RPMI7951 (cell line): Measurements from ENCODE around the gene CCDC57. TPM values are rescaled to one million over a fixed set of nuclear protein-coding genes. Genes with fewer than 3 reads are reported as not detected.

Source experiments
- DNase-seq: peaks from one replicate; pipeline ENCODE4 v3.0.0-alpha.2; 2012; ENCODE audit warnings: low read depth
- total RNA-seq: library from RNA; depleted of rRNA; stranded (reverse); fragments of >200 nt; shearing (Covaris generic); gene quantifications from 2 replicates; pipeline ENCODE4 v1.2.3, GENCODE V29; 2014

Gene CCDC57
- total RNA-seq, 1 experiment from 2014 or later: 3.7 TPM

- no peak for DNase-seq
These were observed 150.3 kb downstream of the CCDC57 start for GRCh38 chr17:82062076-82062983.

DNA sequence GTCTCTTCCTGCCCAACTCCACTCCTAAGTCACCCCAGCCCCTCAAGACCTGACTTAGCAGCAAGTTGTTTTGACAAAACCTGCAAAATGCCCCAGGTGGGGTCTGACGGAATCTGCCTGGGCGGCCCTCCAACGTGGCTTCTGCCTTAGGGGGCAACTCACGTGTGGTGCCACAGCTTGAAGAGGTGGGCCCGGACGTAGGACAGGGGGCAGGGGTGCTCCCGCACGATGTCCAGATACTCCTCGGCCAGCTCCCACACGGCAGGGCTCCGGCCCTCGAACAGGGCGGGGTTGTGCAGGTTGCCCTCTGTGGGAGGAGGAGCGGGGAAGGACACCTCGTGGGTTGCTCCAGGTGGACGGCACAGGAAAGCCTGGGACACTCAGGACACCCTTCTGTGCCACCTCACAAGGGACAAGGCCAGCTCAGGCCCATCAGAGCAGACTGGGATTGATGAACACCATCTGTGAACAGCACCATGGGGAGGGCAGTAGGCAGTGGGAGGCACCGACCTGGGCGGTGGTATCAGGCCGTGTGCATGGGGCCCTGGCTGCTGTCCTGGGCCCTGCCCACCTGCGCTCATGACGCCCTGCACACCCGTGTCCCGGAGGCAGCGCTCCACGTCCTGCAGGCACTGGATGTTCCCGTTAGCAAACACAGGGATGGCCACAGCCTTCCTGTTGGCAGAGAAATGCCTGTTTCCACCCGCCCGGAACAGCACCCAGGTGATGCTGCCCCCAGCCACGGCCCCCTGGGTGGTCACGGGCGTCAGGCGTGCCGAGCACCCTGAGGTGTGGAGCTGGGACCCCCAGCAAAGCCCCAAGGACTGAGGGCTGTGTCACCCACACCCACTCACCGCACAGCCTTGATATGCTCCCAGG, 151.4 kb downstream of the CCDC57 start:
- no peak for DNase-seq

- DNase-seq: no peak
These were observed 152.0 kb downstream of the CCDC57 start for GRCh38 chr17:82060614-82061013.

DNA sequence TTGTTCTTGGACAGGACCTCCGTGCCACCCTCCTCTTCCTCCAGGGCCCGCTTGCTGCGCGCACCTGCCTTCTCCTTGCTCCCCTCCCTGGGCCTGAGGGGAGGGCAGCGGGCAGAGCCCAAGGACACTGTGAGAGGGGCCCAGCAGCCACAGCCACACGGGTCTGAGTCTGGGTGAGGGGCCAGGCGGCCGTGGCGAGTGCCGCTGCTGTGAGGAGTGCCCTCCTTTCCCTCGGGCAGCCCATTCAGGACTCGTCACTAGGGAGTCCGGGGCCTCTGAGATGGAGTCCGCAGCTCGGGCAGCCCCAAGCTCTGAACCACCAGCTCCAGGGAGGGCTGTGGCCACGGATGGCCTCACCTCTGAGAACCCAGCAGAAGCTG, 152.7 kb downstream of the CCDC57 start:
- DNase-seq: no peak

DNA sequence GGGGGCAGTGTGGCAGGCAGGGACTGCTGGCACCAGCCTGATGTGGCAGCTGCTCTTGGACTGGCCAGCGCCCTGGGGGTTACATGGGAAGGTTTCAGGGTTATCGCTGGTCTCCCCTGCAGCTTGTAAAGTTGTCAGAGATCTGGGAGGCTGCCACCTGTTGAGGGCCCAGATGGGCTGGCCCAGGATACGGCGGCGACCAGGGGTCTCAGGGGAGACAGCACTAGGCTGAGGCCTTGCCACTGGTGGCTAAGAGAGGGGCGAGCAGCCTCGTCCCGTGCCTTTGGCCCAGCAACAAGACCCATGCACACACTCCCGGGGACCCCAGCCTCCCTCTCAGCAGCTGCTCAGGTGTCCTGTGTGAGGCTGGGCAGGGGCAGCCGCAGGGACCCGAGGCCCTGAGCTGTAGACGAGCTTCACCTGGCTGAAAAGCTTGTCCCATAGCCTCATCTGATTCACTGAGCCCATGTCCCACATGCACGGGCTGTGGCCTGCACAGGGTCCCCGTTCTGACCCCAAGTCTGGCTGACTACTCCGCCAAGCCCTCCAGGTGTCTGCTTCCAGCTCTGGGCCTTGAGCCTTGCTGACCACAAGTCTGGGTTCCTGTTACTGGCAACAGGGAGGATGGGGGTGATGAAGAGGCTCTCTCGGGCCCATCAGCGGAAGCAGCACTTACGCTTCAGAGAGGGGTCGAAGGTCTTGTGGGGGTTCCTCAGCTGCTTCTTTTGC, 153.2 kb downstream of the CCDC57 start:
- DNase-seq: no peak

DNA sequence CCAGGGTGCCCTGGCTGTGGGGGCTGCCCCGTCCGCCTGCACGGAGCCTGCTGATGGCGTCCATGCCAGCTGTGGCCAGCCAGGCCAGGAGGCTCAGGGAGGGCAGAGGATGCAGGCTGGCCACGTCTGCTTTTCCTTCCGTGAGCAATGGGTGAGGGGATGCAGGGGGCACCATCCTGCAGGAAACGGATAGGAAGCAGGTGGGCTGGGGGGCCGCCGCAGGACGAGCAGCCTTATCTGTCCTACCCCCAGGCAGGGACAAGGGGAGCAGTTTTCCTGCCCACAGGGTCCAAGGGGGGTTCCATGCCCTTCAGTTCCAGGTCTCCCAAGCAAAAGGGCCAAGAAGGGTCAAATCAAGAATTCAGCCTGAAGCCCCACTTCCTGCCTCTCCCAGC, 153.8 kb downstream of the CCDC57 start:
- no peak for DNase-seq

- no peak for DNase-seq
These were observed 154.3 kb downstream of the CCDC57 start for GRCh38 chr17:82058230-82058854.

- no peak for DNase-seq
These were observed 155.7 kb downstream of the CCDC57 start for GRCh38 chr17:82056729-82057621.

- DNase-seq: no peak
These were observed 156.5 kb downstream of the CCDC57 start for GRCh38 chr17:82055965-82056728.

DNA sequence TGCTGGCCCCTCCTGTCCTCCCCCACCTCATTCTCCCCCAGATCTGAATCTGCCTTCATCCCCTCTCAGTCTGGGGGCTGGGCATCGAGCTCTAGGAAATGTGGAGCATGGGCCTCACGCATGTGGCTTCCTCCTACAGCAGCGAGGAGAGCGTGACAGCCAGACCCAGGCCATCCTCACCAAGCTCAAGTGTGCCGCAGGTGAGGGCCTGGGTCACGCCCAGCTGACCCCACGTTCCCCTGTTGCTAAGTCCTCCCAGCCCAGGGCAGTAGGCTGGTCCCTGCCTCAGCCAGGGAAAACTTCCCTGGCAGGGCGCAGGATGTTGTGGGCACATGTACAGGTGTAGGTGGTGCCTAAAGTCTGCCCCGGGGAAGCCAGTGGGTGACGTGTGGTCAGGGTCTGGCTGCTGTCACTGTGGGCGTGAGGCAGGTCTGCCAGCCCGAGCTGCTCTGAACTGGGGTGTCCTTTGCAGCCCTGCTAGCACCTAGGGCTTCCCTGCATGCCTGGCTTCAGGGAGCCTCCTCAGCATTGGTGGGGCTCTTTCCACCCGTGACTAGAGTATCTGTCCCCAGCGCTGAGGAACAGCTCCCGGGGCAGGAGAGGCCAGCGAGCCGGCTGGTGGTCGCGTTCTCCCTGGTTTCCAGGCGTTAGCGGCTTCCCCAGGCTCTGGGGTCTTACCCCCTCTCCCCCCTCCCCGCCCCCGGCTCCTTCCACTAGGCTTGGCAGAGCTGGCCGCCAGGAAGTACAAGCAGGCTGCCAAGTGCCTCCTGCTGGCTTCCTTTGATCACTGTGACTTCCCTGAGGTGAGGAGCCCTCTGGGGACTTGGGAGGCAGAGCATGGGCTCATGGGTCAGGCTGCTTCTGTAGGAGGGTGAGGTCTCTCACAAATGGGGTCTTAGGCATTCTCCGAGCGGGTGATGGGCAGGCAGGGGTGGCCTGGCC, 157.3 kb downstream of the CCDC57 start:
- DNase-seq: no peak

GRCh38 chr17:82054351-82055022, 158.2 kb downstream of the CCDC57 start:
- DNase-seq: no peak

- no peak for DNase-seq
These were observed 158.9 kb downstream of the CCDC57 start for GRCh38 chr17:82053556-82054263.

DNA sequence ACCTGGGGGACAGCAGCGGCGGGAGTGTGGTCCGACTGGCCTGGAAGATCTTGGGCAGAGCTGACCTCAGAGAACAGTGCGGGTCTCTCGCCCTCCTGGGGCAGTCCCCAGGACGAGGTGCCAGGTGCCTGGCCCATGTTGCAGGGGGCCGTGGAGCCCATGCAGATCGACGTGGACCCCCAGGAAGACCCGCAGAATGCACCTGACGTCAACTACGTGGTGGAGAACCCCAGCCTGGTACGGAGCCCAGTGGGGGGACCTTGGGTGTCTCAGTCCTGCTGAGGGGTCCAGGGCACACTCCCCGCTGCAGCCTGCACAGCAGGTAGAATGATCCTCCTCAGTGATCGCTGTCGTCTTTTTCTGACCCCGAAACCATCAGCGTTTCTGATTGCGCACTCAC, 159.5 kb downstream of the CCDC57 start:
- DNase-seq: no peak

DNA sequence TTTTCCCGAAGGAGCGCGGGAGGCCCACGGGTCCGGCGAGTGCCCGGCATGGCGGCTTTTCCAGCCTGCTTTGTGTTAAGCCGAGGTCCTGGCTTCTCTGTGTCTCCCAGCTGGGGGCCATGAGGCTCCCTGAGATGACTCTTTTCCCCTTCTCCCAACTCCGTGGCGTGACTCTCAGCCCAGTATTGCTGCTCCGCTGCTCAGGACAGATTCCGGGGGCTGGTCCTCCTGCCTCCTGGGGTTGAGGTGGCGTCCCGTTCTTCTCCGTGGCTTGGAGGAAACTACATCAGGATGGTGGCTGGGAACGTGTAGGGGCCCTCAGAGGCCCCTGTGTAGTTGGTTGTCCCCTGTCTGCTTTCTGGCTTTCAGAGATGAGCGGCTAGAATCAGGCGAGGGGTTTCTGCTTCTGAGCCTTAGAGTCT, 160.0 kb downstream of the CCDC57 start:
- DNase-seq: no peak

- peak; percentile 52 for DNase-seq
These were observed 160.6 kb downstream of the CCDC57 start, which contains the start of the genes GPS1 and RFNG for GRCh38 chr17:82051776-82052637. GPS1 (plus strand) TSS chr17:82051898; CDS start chr17:82051932, 34 bp downstream. RFNG (minus strand) TSS chr17:82051811; CDS start chr17:82051766, 45 bp downstream.
